NCI-H1694 (cell line): ENCODE measurements around the gene WDR5.

Source experiments
- DNase-seq: peaks from one replicate; lab custom pipeline; 2025; lab: John Stamatoyannopoulos, UW

Gene WDR5

DNA sequence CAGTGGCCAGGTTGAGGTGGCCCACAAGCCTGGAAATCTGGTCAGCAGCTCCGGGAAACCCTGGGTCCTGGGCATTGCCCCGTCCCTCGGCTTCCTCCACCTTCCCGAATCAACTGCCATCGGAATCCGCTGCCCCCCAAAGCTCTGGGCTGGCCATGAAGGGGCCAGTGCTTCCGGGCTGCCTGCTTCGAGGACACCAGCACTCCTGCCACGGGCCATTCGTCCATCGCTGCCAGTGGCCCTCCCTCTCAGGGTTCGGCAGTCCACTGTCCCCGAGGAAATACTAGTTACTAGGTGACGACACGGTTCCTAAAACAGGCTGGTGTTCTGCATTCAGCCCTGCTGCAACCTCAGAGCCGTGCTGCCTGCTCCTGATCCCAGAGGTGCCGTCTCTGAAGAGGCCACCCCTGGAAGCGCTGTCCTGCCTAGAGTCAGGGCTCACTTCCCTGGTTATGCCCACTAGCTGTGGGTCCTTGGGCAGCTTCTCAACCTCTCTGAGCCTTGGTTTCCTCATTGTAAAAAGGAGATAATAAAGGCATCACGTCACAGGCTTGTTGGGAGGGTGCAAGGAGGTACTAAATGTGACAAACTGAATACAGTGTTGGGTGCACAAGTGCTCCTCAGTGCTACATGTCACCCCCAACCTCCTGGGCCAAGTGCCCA is 3.5 kb upstream of the WDR5 start:
- DNase-seq = no peak

DNA sequence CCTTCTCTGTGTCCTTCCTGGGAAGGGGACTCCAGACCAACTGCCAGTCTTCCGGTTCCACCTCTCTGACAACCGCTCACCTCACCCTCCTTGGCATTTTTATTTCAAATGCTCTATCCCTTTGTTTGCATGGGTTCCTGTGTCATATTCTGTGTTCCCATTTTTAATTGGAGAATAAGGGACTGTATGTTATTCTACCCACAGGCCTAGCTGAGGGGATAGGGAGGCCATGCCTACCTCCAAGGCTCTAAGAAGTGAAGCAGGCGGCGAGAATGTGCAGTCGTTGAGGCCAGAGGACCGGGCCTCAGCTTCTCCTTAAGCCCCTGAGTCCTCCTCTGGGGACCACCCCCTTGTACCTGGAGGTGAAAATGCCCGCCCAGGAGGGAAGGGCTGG is 936 bp upstream of the WDR5 start:
- no peak for DNase-seq

DNA sequence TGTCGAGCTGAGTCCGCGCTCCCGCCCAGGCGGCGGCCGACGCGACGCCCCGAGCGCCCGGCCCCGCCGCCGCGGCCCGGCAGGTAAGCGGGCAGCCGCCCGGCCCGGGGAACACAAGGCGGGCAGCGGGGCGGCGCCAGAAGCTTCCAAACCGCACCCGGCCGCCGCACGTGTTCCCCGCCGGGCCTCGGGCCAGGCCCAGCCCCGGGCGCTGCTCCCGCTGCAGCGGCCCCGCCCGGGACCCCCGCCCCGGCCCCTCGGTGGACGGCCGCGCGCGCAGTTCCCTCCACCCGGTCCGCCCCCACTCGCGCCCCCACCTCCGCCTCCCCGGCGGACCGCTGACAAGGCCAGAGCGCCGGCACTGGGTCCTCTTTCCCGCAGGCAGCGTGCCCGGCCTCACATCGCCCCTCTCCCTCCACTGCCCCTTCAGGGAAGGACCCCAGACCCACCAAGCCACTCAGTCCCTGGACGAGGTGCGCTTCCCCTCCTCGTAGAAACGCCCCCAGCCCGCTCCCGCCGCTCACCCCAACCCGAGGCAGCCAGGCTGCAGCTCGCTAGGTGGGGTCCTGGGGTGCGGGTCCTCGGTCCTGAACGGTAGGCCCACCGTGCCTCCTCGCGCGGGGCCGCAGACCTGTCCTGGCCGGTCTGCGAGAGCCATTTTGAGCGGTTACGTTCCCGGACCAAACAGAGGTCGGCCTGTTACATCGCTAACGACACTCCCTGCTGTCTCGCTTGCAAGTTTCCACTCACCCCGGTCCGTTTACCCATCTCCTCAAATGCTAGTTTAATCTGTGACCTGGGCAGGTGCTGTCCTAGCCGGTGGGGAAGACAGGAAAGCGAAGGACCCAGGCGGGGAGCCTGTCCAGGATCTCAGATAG is 475 bp downstream of the WDR5 start:
- no peak for DNase-seq

DNA sequence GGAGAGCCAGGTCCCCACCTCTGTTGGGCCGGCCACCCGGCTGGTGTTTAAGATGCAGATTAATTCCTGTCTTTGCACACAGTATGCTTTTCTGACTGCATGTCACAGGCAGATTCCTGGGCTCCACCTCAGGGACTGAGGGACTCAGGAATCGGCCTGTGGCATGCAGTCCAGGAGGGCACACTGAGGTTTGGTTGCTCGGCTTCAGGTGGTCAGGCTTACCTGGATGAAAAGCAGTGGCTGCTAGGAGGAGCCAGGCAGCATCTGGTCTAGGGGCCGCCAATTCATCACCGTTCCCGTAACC is 1.1 kb downstream of the WDR5 start:
- no peak for DNase-seq

DNA sequence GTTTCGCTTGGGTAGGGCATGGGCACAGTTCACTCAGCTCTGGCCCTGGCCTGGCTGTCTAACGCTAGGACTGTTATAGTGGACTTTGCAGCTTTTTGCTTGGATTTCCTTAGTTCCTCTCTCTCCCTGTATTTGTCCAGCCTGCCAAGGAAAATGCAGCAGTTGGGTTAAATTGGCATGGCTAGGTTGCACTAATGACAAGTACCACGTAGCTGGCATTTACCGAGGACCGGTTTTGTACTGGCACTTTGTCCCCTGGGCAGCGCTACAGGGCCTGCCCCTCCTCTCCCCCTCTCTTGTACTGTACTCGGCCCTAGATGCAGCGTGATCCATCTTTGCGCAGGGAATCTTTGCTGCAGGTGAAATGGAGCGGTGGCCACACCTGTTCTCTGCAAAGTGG is 2.4 kb downstream of the WDR5 start:
- DNase-seq = no peak

DNA sequence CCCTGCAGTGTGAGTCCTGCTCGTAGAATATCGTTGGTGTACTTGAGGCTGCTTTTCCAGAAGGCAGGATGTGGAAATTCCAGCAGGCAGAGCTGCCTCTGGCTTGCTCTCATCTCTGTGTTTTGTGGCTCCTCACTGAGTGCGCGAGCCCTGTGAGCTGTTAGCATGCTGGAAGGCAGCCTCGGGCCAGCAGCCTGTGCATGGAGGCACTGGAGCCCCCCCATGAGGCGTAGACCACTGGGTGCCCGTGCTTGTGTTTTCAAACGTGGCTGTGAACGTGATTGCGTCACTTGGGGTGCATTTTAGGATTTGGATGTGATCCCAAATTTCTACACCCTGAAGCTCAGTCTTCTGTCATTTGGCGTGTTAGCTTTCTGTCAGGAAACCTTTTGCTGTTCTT is 3.2 kb downstream of the WDR5 start:
- no peak for DNase-seq

DNA sequence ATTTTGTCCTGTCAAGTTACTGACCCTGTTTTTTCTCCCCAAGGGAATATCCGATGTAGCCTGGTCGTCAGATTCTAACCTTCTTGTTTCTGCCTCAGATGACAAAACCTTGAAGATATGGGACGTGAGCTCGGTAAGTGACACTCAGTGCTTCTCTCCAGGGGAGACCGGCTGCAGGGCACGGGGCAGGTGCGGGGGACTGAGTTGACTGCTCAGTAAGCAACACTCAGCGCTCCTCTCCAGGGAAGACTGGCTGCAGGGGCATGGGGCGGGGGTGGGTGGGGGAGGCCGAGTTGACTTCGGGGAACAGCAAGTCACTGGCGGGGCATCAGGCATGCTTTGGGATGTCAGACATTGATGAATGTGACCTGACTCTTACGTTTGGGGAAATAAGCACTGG is 6.0 kb downstream of the WDR5 start:
- DNase-seq = no peak

DNA sequence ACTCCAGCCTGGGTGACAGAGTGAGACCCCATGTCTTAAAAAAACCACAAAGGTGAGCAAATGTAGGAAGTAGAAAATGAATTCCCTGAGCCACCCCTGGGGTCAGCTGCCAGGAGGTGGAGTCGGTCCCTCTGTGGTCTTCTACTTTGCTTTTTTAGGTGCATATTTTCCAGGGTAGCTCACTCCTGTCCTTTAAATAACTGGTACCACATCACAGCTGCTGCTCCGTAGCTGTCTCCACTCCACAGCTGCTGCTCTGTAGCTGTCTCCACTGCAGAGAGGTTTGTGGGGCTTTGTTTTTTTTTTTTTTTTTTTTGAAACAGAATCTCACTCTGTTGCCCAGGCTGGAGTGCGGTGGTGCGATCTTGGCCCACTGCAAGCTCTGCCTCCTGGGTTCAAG is 8.9 kb downstream of the WDR5 start:
- DNase-seq = no peak

DNA sequence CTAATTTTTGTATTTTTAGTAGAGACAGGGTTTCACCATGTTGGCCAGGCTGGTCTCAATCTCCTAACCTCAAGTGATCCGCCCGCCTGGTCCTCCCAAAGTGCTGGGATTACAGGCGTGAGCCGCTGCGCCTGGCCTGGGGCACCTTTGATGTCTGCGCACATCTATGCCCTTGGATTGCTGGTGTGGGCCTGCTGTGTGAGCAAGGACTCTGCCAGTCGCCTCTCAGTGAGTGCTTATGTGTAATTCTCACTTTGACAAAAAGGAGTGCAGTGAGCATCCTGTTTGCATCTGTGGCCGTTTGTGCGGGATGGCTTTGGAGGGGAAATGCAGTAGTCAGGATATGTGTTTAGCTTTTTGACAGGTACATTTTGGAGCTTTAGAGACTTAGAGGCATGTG is 9.4 kb downstream of the WDR5 start:
- no peak for DNase-seq

DNA sequence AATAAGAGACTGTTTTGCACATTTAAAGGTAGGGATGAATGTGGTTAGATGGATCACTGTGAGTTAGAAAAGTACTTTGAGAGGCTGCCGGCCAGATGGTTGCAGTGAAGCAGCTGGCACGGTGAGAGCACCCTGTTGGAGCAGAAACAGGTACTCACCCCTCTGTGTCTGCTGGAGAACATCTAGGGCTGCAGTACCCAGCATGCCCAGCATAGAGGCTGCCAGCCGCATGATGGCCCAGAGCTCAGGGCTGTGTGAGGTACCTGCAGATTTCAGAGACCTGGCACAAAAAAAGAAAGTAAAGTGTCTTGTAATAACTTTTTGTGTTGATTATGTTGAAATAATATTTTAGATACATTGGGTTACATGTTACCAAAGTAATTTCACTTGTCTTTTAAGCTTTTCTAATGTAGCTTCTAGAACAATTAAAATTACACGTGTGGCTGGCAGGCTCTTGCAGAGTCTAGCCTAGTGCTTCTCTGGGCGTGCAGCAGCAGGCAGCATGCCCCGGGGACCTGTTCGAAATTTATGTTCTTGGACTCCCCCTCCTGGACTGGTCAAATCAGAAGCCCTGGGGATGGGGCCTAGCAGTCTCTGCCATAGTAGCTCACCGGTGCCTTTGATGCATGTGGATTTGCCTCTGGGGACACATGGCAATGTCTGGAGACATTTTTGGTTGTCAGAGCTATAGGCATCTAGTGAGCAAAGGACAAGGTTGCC is 11.1 kb downstream of the WDR5 start:
- no peak for DNase-seq

DNA sequence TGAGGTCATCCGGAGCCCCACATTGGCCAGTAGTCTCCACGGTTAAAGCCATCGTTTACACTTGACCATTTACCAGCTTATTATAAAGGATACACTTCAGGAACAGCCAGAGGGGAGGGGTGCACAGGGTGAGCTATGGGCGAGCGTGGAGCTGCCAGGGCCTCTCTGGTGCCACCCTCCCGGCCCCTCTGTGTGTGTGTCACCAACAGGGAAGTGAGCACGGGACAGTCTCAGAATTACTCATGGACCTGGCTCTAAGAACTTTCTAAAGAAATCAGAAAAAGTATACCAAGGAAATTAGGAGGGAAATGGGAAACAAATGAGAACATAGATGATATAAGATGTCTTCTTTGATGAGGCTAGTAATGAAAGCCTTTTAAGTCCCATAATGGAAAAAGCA is 13.5 kb downstream of the WDR5 start:
- no peak for DNase-seq

DNA sequence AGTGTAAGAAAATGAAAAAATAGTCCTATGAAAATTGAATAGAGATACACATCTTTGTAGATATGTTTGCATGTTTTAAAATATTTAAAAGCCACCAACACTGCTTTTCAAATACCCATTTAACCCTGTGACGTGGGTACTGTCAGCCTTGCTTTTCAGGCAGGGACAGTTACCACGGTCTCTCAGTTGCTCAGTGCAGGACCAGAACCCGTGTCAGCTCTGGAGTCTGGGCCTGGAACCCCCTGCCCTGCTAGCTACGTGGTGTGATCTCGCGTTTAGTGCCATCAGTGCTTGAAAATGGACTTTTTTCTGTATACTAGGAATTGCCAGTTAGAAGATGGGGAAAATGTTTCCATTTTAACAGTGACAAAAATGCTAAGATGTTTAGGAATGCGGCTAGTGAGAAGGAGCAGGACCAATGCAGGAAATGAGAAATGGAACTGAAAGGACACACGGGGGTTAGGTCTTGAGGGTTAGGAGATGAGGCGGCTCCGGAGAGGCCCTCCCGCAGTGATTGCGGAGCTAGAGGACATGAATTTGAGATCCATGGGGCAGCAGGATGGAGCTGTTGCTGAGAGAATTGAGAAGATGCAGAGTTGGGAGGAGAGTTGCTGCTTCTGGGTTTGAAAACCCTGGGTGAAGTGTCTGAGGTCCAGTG is 14.8 kb downstream of the WDR5 start:
- no peak for DNase-seq

DNA sequence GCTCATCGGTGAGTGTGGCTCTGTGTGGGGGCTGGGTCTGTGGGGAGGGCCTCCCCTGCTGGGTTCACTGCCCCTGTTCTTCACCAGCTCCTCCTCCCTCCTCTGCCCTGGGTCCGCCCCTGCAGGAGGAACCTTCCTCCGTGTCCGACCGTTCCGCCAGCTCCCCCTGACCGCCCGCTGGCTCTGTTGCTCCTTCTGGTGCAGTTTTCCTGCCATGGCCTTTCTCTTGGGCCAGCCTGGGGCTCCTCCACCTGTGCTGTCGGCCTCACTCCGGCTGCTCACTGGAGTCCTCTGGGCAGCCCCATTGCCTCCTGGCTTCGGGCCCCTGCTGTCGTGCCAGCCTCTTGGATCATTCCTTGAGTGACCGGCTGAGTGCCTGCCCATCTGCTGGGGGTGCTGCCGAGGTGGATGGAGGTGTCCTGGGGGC is 16.2 kb downstream of the WDR5 start:
- no peak for DNase-seq

DNA sequence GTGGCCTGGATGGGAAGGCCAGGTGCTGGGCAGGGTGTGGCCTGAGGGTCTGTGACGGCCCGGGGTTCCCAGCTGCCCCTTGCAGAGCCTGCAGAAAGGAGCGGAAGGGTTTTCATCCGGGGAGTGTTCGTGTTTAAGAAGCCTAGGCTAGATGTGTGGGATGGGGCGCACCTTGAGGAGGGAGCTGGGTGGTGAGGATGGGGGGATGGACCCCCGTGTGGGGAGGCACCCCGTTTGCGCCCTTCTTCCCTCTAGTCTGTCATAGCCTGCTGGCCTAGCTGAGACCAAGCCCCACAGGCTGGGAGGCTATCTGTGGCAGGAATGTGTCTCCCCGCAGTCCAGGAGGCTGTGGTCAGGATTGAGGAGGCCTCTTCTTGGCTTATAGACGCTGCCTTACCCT is 16.6 kb downstream of the WDR5 start:
- DNase-seq = no peak

DNA sequence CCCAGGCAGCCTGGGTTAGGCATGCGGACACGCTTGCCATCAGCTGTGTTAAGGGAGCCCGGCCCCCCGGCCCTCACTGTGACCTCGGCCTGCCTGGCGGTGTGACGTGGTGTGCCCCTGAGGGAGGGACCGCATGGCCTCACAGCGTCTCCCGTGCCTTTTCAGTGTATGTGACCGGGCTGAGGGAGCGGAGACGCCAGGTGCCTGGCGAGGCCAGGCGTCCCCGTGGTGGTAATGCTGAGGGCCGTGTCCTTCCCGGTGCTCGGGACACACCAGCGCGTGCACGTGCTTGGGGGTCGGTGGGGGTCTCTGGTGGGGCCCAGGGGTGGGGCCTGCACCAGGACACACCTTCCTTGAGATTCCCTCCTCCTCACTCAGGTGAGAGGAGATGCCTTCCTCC is 17.6 kb downstream of the WDR5 start:
- no peak for DNase-seq

DNA sequence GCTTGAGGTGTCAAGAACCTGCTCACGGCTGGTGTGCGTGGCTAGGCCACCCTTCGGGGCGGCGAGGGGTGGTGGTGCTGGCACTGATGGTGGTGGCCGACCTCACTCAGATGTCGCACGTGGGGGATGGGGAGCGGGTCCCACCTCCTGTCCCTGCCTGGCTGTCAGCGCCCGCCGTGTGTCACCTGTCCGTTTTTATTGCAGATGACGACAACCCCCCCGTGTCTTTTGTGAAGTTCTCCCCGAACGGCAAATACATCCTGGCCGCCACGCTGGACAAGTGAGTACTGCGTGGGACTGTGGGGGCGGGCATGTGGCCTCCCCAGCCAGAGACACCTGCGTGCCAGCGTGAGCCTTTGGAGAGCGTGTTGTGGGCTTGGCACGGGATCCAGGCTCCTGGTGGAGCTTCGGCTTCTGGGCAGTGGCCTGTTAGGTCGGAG is 18.4 kb downstream of the WDR5 start:
- no peak for DNase-seq

DNA sequence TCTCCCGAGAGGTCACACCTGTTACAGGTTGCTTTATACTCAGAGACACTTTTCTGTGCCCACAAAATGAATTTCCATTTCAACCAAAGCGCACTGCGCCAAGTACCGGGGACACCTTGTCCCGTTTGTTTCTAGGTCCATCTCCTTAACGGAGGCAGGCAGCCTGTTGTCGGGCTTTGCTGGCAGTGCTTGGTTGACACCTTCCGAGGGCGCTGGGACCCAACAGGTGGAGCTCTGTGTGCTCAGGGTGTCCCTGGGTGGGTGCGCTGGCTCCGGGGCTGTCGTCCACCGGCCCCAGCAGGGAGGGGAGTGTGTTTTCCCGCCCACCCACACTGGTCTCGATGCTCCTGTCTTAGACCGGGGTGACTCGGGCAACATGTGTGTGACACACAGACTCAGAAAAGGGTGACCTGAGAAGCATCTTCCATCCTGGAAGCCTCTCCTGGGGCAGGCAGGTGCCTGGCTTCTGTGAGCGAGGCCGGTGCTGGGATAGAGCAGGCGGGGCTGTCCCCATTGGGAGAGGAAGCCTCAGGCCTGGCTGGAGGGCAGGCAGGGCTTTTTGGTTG is 20.0 kb downstream of the WDR5 start:
- DNase-seq = no peak

DNA sequence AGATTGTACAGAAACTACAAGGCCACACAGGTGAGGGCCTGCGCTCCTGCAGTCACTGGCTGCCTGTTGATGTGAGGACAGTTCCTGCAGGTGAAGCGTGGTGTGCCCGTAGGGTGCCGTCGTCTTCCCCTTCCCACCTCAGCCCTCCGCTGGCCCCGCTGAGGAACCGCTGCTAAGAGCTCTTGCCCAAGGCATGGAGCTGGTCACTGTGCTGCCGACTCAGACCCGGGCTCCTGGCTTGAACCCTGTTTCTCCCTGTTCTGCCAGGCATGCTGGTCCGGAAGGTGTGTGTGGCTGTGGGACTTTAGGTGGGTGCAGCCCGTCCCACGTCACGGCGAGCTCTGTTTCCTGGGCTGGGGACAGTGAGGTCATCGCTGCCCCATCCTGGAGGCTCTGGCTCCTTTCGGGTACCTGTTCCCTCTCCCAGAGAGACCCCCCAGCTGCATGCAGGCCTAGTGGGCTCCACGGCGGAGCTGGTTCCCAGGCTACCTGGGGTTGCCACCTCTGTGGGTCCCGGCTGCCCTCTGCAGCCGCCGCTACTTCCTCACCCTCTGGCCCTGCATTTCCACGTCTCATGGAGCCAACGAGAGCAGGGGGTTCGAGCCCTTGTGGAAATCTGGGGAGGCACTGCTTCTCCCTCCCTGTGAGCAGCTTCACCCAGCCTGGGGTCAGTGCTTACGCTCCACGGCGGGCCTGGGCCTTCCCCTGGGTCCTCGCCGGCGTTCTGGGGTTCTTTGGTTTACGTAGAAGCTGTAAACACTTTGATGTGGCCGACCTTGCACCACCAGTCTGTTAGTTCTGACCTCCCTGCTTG is 20.9 kb downstream of the WDR5 start:
- no peak for DNase-seq

DNA sequence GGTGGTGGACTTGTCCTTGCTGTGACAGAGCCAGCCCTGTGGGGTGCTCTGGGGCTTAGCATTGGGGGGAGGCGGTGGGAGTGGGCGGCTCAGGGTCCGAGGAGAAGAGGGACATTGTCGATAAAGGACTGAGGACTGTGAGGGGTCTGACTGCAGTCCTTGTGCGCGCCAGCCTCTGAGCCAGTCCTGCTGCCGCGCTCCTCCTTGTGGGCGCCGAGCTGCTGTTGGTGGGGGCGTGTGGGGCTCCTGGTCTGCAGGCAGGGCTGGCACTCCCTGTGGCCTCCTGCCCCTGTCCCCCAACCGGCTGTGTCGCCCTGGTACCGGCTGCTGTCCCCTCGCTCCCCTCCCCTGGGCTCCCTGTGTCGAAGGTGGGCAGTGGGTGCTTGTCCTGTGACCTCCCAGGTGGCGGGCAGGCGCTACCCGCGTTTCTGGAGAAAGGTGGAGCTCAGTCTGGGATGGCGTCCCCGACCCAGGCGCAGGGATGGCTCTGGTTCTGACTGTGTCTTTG is 21.6 kb downstream of the WDR5 start:
- DNase-seq = no peak

DNA sequence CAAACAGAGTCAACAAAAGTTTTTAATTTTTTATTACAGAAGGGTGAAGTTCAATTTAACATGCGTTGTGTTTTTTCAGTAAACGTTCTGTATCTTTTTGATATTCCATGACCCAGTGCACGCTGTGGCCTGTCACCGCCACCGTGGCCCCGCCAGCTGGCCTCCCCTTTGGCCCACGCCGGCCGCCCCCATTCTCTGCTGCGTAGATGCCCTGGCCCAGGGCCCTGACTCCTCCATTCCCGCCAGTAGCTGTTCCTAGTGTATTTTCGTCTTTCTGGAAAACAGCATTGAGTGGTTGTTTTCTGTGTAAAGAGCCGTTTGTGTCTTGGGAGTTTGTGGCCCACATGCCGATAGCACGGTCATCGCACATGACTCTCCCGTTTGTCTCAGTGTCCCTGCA is 22.4 kb downstream of the WDR5 start:
- no peak for DNase-seq

DNA sequence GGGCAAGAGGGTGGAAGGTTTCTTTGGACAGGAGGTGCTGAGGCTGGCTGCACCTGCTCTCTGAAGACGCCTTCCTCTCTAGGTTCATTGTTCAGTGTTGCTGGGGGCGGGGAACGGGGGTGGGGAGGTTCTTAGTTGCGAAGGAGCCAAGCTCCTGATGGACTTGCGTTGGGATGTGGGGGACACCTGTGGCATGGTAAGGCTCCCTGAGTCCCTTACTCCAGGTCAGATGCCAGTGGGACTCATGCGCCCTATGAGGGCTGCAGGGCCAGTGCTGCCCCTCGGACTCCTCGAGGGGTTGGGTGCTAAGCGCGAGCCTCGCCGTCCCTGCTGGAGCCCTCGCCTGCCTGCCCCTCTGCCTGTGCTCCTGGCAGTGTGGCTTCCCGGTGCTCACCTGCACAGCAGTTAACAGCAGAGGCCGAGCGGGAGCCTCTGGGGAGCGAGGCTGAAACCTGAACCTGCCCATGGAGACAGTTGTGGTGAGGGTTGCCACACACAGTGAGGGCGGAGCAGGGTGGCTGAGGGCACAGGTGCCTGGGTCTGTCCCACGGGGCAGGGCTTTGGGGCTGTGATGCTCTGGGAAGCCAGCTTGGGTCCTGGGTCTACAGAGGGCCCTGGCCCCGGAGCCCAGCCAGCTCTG is 23.0 kb downstream of the WDR5 start:
- no peak for DNase-seq
